Kidney epithelial cell (primary cell): ENCODE data around the gene ORMDL2. TPM values are rescaled to one million over a fixed set of nuclear protein-coding genes. Genes with fewer than 3 reads are reported as not detected.

Experiments
- DNase-seq: peaks from one replicate; pipeline ENCODE4 v3.0.0-alpha.2; 2010; ENCODE audit warnings: low read depth
- H3K27me3 ChIP-seq: 2 replicates; pipeline ENCODE4 v1.6.0; 2011; ENCODE audit warnings: low read length; ENCODE audit not compliant: control insufficient read depth, insufficient read depth
- H3K36me3 ChIP-seq: 2 replicates; pipeline ENCODE4 v1.5.1; 2011; ENCODE audit warnings: low read length; ENCODE audit not compliant: control insufficient read depth, insufficient read depth
- H3K4me3 ChIP-seq: 2 replicates; pipeline ENCODE4 v1.5.1; 2011; ENCODE audit warnings: low read depth, mild to moderate bottlenecking, control low read depth, low read length
- total RNA-seq: library from RNA; depleted of rRNA; stranded (reverse); fragments of >200 nt; gene quantifications from 2 replicates; pipeline ENCODE4 v1.2.3, GENCODE V29; 2015
- TF ChIP-seq, protein P1 (sequence below): IDR thresholded peaks from 2 replicates; pipeline ENCODE4 v1.5.1; 2011; ENCODE audit warnings: mild to moderate bottlenecking, moderate library complexity, low read length, control low read depth, inconsistent platforms; ENCODE audit not compliant: insufficient read depth, poor library complexity, severe bottlenecking

Gene ORMDL2
- total RNA-seq, result 37.0 and 42.6 TPM in 2 replicates

DNA sequence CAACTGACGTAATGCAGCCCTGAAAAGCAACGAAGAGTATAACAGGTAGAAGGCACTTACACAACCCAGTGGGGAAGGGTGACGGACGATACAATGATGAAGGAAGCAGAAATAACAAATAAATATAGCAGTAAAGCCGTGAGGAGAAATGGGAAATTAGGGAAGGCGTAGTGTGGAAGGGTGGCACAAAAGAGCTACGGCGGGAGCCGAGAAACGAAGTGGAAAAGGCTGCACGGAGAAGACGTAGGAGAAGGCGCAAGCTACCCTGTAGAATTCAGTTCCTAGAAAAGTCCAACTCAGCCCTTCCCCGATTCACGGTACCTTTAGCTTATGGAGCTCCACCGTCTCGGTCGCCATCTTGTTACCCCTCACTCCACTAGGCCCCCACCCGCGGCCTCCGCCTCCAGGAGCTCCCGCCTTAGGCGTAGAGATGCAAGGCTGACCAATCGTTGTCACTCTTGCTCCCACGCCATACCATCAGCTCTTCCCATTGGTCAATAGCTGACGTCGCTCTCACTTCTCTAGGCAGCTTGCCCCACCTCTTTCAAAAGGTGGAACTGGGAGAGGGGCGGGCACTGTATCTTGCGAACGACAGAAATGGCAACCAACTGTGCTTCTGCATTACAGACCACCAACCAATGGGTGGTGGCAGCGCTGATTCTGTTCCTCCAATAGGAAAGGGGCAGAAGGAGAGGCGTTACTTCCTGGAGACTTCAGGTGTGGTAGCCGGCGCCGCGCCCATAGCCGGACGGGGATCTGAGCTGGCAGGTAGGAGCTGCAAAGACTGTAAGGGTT lies at the start of gene ORMDL2, which contains the start of gene SARNP:
Gene ORMDL2 (plus strand): TSS at position 697 of the 795 bp plus-strand sequence. CDS start 959 bp downstream, outside the sequence.
Gene SARNP (minus strand): TSS at position 380 of the 795 bp plus-strand sequence. CDS start 23 bp downstream, at position 357.
- TF ChIP-seq, protein P1, sequence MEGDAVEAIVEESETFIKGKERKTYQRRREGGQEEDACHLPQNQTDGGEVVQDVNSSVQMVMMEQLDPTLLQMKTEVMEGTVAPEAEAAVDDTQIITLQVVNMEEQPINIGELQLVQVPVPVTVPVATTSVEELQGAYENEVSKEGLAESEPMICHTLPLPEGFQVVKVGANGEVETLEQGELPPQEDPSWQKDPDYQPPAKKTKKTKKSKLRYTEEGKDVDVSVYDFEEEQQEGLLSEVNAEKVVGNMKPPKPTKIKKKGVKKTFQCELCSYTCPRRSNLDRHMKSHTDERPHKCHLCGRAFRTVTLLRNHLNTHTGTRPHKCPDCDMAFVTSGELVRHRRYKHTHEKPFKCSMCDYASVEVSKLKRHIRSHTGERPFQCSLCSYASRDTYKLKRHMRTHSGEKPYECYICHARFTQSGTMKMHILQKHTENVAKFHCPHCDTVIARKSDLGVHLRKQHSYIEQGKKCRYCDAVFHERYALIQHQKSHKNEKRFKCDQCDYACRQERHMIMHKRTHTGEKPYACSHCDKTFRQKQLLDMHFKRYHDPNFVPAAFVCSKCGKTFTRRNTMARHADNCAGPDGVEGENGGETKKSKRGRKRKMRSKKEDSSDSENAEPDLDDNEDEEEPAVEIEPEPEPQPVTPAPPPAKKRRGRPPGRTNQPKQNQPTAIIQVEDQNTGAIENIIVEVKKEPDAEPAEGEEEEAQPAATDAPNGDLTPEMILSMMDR, result no peak
- peak; percentile 99 for DNase-seq
- Histone ChIP-seq H3K27me3 (no peaks in the 10 kb centered on the region), H3K36me3 (peaks cover 2% of the 10 kb centered on the region), H3K4me3 (peak within 1 kb of the TSS; percentile 100)

DNA sequence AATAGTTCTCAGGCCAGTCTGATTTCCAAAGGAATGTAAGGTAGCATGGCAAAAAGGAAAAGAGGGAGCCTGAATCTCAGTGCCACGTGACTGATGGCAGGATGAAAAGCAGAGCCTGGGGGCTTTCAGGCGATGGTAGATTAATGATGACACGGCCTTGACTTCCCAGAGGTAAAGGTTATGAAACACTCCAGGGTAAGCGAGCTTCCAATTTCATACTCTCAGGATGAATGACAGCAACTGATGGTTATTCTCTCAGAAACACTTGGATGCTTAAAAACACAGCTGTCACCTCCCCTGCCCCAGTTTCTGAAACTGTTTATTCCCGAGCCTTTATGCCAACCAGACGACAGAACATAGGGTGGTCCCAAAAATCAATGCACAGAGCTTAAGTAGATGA lies 46.1 kb upstream of the ORMDL2 start:
- Histone ChIP-seq H3K27me3 (no peaks in the 10 kb centered on the region), H3K4me3 (no peak overlapping the region), H3K36me3 (no peaks in the 10 kb centered on the region)
- TF ChIP-seq, protein P1, result no peak
- DNase-seq, result no peak

DNA sequence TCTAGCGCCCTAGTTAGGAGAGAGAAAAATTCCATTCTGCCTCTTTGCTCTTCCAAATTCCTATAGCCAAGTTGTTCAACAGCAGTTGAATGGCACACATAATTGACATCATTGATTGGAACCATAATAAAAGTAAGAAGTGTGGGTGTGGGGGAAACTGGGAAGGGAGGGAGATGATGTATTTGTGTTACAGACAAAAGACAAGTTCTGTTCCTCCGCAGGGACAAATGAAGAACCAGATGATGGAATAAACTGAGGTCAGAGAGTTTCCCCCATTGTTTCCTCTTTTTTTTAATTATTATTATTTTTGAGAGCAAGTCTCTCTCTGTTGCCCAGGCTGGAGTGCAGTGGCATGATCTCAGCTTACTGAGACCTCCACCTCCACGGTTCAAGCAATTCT lies 40.0 kb upstream of the ORMDL2 start:
- TF ChIP-seq, protein P1, result no peak
- no peak for DNase-seq
- Histone ChIP-seq H3K4me3 (no peak overlapping the region), H3K36me3 (no peaks in the 10 kb centered on the region), H3K27me3 (no peaks in the 10 kb centered on the region)

GRCh38 chr12:55780685-55781084 lies 37.2 kb upstream of the ORMDL2 start:
- Histone ChIP-seq H3K27me3 (no peaks in the 10 kb centered on the region), H3K4me3 (no peak overlapping the region), H3K36me3 (peaks cover under 1% of the 10 kb centered on the region)
- TF ChIP-seq, protein P1, result no peak
- no peak for DNase-seq

GRCh38 chr12:55788546-55788945 lies 29.3 kb upstream of the ORMDL2 start:
- Histone ChIP-seq H3K36me3 (peaks cover 4% of the 10 kb centered on the region), H3K27me3 (no peaks in the 10 kb centered on the region), H3K4me3 (no peak overlapping the region)
- TF ChIP-seq, protein P1, result no peak
- no peak for DNase-seq
